ENCODE data around the gene BEST3. TPM values are rescaled to one million over a fixed set of nuclear protein-coding genes. Genes with fewer than 3 reads are reported as not detected.

The BEST3 gene
- polyA plus RNA-seq, 3 donors = not detected

- no peak overlapping the region for H3K27ac ChIP-seq (ENCODE audit: low read depth in 1 of 2, low read length in 2 of 2)
- H2AFZ ChIP-seq (ENCODE audit: insufficient read depth, low read depth, low read length, poor library complexity, severe bottlenecking) = no peak overlapping the region
- no peak for TF ChIP-seq CTCF (IDR thresholded peaks at IDR 0.05)
- H3K4me1 ChIP-seq (ENCODE audit: control insufficient read depth in 1 of 2, insufficient read depth in 2 of 2, low read length in 2 of 2) = peaks cover 1 to 2% of the 10 kb centered on the region in 2 donors
- H3K9ac ChIP-seq (ENCODE audit: insufficient read depth, low read length, poor library complexity, severe bottlenecking) = no peak overlapping the region
- H3K4me2 ChIP-seq (replicated peaks; ENCODE audit: extremely low read depth, low read length, poor library complexity, severe bottlenecking) = no peak overlapping the region
- 79% methylated on average over 6 of the region's 7 CpGs for WGBS (ENCODE audit: insufficient coverage)
- no peaks in the 10 kb centered on the region for H3K27me3 ChIP-seq (ENCODE audit: control insufficient read depth in 2 of 2, insufficient read depth in 2 of 2, low read length in 2 of 2)
- H3K36me3 Mint-ChIP-seq = no peaks in the 10 kb centered on the region
- H3K27me3 Mint-ChIP-seq (ENCODE audit: low read depth in 3 of 3) = peaks cover 0 to 2% (median 1%) of the 10 kb centered on the region in 3 donors
- H3K9me3 ChIP-seq (replicated peaks in 1 of 2; ENCODE audit: control insufficient read depth in 1 of 2, insufficient read depth in 1 of 2, low read length in 2 of 2) = no peaks in the 10 kb centered on the region
- H3K4me3 ChIP-seq (replicated peaks in 1 of 3; ENCODE audit: low read depth in 2 of 3, low read length in 3 of 3) = no peak overlapping the region
- peaks cover 0 to 3% (median 0%) of the 10 kb centered on the region in 7 donors for H3K9me3 Mint-ChIP-seq
- intact Hi-C loops (cut with micrococcal nuclease) = no loop called here
- H3K4me1 Mint-ChIP-seq = peaks cover 6% of the 10 kb centered on the region
- no peaks in the 10 kb centered on the region for H3K36me3 ChIP-seq (replicated peaks in 1 of 2; ENCODE audit: control insufficient read depth in 1 of 2, insufficient read depth in 2 of 2, low read length in 2 of 2)
- H3K4me3 Mint-ChIP-seq = no peak overlapping the region
- no peaks in the 10 kb centered on the region for H3K79me2 ChIP-seq (ENCODE audit: insufficient read depth, low read length)
- no peak overlapping the region for H3K27ac Mint-ChIP-seq
- DNase-seq = no peak
- no peaks in the 10 kb centered on the region for H4K20me1 ChIP-seq (ENCODE audit: insufficient read depth, low read length)
Measured at GRCh38 chr12:69694123-69694522, 5.0 kb downstream of the BEST3 start.

GRCh38 chr12:69689638-69690037 lies 9.5 kb downstream of the BEST3 start:
- Histone ChIP-seq H3K27ac (ENCODE audit: low read depth in 1 of 2, low read length in 2 of 2) (no peak overlapping the region), H3K79me2 (ENCODE audit: insufficient read depth, low read length) (no peaks in the 10 kb centered on the region), H4K20me1 (ENCODE audit: insufficient read depth, low read length) (no peaks in the 10 kb centered on the region), H3K36me3 (replicated peaks in 1 of 2; ENCODE audit: control insufficient read depth in 1 of 2, insufficient read depth in 2 of 2, low read length in 2 of 2) (no peaks in the 10 kb centered on the region), H3K9ac (ENCODE audit: insufficient read depth, low read length, poor library complexity, severe bottlenecking) (no peak overlapping the region), H3K9me3 (replicated peaks in 1 of 2; ENCODE audit: control insufficient read depth in 1 of 2, insufficient read depth in 1 of 2, low read length in 2 of 2) (no peaks in the 10 kb centered on the region), H2AFZ (ENCODE audit: insufficient read depth, low read depth, low read length, poor library complexity, severe bottlenecking) (no peak overlapping the region), H3K4me3 (replicated peaks in 1 of 3; ENCODE audit: low read depth in 2 of 3, low read length in 3 of 3) (no peak overlapping the region), H3K4me2 (replicated peaks; ENCODE audit: extremely low read depth, low read length, poor library complexity, severe bottlenecking) (no peak overlapping the region), H3K4me1 (ENCODE audit: control insufficient read depth in 1 of 2, insufficient read depth in 2 of 2, low read length in 2 of 2) (peaks cover 5% of the 10 kb centered on the region in 2 donors), H3K27me3 (ENCODE audit: control insufficient read depth in 2 of 2, insufficient read depth in 2 of 2, low read length in 2 of 2) (no peaks in the 10 kb centered on the region)
- 86% methylated on average over 1 of the region's 2 CpGs for WGBS (ENCODE audit: insufficient coverage)
- Mint-ChIP-seq H3K4me1 (peaks cover 9% of the 10 kb centered on the region), H3K27ac (peak overlapping the region in 2 of 7 donors; percentile 1 to 3), H3K9me3 (peaks cover 0 to 3% (median 0%) of the 10 kb centered on the region in 7 donors), H3K4me3 (no peak overlapping the region), H3K27me3 (ENCODE audit: low read depth in 3 of 3) (peaks cover 0 to 2% (median 0%) of the 10 kb centered on the region in 3 donors), H3K36me3 (no peaks in the 10 kb centered on the region)
- DNase-seq = no peak
- TF ChIP-seq CTCF (IDR thresholded peaks at IDR 0.05) = no peak
- intact Hi-C loops (cut with micrococcal nuclease) = no loop called here
